HAP-1 (cell line): ENCODE measurements around the gene CTBP2.

Experiments
- DNase-seq, 2 experiments: peaks; one replicate each; pipeline ENCODE4 v3.0.0-alpha.2; 2016 to 2020; ENCODE audit warnings: low spot score in 2 of 2
- H3K27me3 ChIP-seq: fragments of 250-450 bp; sonication (Bioruptor Pico); 2 replicates; pipeline ENCODE4 v1.5.1; 2020; ENCODE audit warnings: low read depth, mild to moderate bottlenecking, moderate library complexity
- H3K36me3 ChIP-seq: fragments of 250-450 bp; sonication (Bioruptor Pico); replicated peaks from 2 replicates; pipeline ENCODE4 v1.5.1; 2020; ENCODE audit warnings: mild to moderate bottlenecking
- H3K4me1 ChIP-seq: fragments of 250-450 bp; sonication (Bioruptor Pico); 2 replicates; pipeline ENCODE4 v1.5.1; 2020; ENCODE audit warnings: mild to moderate bottlenecking
- H3K4me3 ChIP-seq: fragments of 250-450 bp; sonication (Bioruptor Pico); 2 replicates; pipeline ENCODE4 v1.5.1; 2020; ENCODE audit warnings: mild to moderate bottlenecking, moderate library complexity
- H3K9me3 ChIP-seq: fragments of 250-450 bp; sonication (Bioruptor Pico); 2 replicates; pipeline ENCODE4 v1.5.1; 2020; ENCODE audit warnings: mild to moderate bottlenecking, moderate library complexity
- in situ Hi-C: fragments of 300-500 bp; cut with MboI; formaldehyde crosslinking; loops from 3 replicates; pipeline ENCODE4 v1.14.3; 2020; ENCODE audit warnings: low sequenced_read_pairs, inconsistent platforms, mixed read lengths

CTBP2 gene

DNA sequence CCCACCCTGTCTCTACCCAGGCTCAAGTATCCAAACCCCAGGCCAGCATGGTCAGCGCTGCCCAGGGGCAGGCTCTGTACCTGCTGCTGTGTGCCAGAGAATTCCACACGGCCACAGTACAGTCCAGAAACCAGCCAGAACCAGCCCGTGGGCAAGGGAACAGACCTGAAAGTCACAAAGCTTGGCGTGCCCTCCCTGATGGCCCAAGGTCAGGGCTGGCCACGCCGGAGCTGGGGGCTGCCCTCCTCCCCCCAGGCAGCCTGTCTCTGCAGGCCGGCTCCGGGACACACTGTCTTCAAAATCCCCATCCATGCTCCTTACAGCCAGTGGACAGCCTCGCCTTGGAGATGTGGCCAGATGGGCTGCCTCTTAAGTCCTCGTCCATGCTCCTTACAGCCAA, 78.4 kb downstream of the CTBP2 start:
- DNase-seq: no peak
- in situ Hi-C loops: no loop called here
- Histone ChIP-seq H3K36me3 (no peaks in the 10 kb centered on the region), H3K4me1 (no peaks in the 10 kb centered on the region), H3K27me3 (no peaks in the 10 kb centered on the region), H3K9me3 (no peaks in the 10 kb centered on the region), H3K4me3 (no peak overlapping the region)

DNA sequence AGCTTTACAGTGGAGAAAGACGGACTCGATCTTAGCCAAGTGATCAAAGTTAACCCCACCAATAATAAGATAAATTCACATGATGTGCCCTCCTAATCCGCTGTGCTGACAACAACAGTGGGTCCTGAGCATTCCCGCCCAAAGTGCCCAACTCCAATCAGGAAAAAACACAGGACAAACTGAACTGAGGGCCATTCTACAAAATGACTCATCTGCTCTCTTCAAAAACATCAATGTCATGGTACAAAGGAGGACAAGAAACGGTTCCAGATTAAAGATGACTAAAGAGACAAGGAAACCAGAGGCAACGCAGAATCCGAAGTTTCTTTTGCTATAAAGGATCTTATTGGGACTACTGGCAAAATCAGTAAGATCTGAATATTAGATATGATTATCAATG, 79.4 kb downstream of the CTBP2 start:
- DNase-seq: no peak
- Histone ChIP-seq H3K9me3 (no peaks in the 10 kb centered on the region), H3K4me3 (no peak overlapping the region), H3K4me1 (no peaks in the 10 kb centered on the region), H3K27me3 (no peaks in the 10 kb centered on the region), H3K36me3 (no peaks in the 10 kb centered on the region)
- in situ Hi-C loops: no loop called here

DNA sequence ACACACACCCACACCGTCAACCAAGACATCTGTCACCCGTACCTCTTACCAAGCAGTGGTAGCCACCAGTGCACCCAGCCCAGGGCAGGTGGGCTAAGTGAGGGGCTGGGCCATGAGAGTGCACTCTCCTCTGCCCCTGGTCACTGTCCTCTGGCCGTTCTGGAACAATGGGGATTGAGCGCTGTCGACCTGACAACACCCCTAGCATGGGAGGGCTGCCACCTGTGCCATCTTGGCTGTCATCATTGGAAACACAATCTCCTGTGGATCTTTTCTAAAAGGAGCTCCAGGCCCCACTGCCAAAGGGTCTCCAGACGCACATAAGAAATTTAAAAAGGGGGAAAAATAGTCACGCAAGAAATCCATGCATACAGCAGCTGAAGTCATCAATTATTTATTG, 80.1 kb downstream of the CTBP2 start:
- H3K27me3 ChIP-seq: no peaks in the 10 kb centered on the region
- in situ Hi-C loops: no loop called here
- H3K9me3 ChIP-seq: no peaks in the 10 kb centered on the region
- DNase-seq: no peak
- no peaks in the 10 kb centered on the region for H3K36me3 ChIP-seq
- no peaks in the 10 kb centered on the region for H3K4me1 ChIP-seq
- no peak overlapping the region for H3K4me3 ChIP-seq

DNA sequence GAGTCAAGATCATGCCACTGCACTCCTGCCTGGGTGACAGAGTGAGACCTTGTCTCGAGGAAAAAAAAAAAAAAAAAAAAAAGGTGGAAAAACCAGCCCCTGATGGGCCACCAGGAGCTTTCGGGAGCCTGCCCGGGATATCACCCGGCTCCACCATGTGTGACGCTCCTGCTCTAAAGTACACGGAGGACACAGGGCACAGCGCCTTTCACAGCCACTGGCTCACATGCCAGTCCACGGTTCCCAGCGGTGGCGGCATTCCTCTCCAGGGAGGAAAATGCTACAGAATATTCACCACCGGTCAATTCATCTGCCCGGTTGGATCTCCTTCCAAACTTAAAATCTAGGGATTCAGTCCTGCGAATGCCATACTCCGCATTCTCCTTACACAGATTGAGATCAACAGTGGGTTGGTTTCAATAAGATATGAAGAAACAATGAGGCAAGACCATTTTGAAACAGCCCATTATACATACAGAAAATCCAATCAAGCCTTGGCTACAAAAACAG, 81.2 kb downstream of the CTBP2 start:
- in situ Hi-C loops: no loop called here
- Histone ChIP-seq H3K4me1 (no peaks in the 10 kb centered on the region), H3K36me3 (peaks cover 4% of the 10 kb centered on the region; the same call in 1 of the 2 replicates)

DNA sequence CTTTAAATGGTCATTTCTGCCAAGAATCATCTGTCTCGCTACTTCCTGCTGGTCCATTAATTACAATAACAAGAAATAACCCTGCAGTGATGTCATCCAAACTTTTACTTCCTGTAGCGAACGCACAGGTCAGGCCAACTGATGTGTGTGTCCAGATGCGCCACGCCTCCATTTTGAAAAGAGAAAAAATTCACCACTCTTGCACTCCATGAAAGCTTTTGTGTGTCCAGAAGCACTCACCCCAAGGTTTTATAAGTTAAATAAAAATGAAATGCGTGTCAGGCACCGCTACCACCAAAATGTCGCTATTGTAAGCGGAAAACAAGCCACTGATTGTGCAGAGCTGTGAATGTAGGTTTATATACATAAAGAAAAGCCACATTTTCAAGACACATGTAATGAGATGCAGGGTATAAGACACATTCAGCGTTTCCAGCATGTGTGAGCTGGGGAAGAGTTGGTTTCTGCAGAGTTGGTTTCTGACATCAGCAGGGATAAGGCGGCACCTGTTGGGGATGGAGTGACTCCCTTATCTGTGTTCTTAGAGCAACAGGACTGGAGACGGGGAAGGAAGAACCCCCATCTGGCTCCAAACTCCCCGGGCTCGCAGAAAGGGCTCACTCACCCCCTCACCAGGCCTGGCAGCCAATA, 83.3 kb downstream of the CTBP2 start:
- Histone ChIP-seq H3K27me3 (no peaks in the 10 kb centered on the region), H3K4me3 (no peak overlapping the region), H3K4me1 (no peaks in the 10 kb centered on the region), H3K36me3 (peaks cover 4% of the 10 kb centered on the region; the same call in 1 of the 2 replicates), H3K9me3 (no peaks in the 10 kb centered on the region)
- no peak for DNase-seq
- in situ Hi-C loops: no loop called here

More for the DNA sequence above, 81.2 kb downstream of the CTBP2 start:
- H3K4me3 ChIP-seq: no peak overlapping the region
- DNase-seq: no peak
- no peaks in the 10 kb centered on the region for H3K9me3 ChIP-seq
- H3K27me3 ChIP-seq: no peaks in the 10 kb centered on the region

DNA sequence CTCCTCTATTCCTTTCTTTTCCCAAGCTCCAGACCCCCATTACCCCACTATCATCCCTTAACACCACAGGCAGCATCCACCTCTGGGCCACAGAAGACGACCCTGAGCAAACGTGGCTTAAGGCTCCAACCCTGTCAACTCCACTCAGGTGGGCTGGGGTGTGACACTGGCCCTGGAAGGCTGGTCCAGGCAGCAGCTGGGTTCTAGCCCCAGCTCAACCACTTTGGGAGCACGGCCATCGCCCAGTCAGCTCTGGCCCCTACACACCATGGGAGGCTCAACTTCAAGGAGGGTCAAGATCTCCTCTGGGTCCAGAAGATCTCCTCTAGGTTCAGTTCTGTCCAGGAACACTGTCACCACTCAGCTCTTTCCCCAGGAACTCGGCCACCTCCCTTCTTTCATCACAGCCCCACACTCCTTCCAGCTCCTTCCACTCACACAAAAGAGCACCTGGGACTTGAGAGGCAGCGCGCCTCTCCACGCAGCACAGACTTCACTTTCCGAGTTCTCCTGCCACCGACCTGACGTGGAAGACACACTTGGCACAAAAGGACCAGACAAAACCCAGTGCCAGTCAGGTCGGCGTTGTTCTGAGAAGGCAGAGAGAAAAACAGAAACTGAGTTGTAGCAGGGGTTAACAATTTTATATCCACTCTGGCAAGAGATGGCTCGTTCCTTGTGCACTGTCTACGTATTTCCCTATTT, 84.1 kb downstream of the CTBP2 start:
- H3K4me1 ChIP-seq: no peaks in the 10 kb centered on the region
- no peak overlapping the region for H3K4me3 ChIP-seq
- H3K9me3 ChIP-seq: no peaks in the 10 kb centered on the region
- no peaks in the 10 kb centered on the region for H3K27me3 ChIP-seq
- in situ Hi-C loops: no loop called here
- peaks cover 4% of the 10 kb centered on the region; the same call in 1 of the 2 replicates for H3K36me3 ChIP-seq
- no peak for DNase-seq

DNA sequence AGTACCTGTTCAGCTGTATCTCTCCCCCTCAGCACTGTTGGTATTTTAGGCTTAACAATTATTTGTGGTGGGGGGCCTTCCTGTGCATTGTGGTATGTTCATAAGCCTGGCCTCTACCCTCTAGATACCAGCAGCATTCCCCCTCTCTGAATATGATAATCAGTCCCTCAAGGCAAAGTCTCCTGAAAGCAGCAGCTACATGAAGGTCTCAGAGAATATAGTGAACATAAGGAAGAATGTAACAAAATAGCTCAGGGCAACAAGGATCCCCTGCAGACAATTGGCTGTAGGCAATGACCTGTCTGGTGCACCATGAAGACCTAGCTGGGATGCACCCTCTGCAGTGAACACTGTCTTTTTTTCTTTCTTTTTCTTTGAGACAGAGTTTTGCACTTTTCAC, 86.4 kb downstream of the CTBP2 start:
- in situ Hi-C loops: no loop called here
- Histone ChIP-seq H3K36me3 (peaks cover 4% of the 10 kb centered on the region; the same call in 1 of the 2 replicates), H3K4me1 (no peaks in the 10 kb centered on the region), H3K4me3 (no peak overlapping the region), H3K27me3 (no peaks in the 10 kb centered on the region), H3K9me3 (no peaks in the 10 kb centered on the region)
- DNase-seq: no peak

DNA sequence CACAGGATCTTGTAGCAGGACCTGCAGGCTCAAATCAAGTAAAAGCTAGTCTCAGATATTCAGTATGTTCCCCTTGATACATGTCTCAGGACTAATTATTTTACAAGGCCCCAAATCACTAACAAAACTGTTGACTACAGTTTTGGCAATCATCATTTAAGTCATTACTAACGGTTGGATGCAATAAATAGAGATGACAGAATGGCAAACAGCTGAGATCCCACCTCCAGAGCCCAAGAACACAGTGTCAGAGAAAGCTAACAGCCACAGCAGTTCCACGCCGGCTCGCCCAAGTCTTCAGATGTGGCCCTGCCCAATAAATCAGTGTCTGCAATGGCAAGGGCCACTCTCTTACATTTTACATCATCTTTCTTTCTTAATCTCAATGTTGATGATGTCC, 87.6 kb downstream of the CTBP2 start:
- peaks cover 4% of the 10 kb centered on the region; the same call in 1 of the 2 replicates for H3K36me3 ChIP-seq
- no peaks in the 10 kb centered on the region for H3K9me3 ChIP-seq
- no peaks in the 10 kb centered on the region for H3K27me3 ChIP-seq
- no peak overlapping the region for H3K4me3 ChIP-seq
- in situ Hi-C loops: no loop called here
- no peak for DNase-seq
- H3K4me1 ChIP-seq: no peaks in the 10 kb centered on the region

DNA sequence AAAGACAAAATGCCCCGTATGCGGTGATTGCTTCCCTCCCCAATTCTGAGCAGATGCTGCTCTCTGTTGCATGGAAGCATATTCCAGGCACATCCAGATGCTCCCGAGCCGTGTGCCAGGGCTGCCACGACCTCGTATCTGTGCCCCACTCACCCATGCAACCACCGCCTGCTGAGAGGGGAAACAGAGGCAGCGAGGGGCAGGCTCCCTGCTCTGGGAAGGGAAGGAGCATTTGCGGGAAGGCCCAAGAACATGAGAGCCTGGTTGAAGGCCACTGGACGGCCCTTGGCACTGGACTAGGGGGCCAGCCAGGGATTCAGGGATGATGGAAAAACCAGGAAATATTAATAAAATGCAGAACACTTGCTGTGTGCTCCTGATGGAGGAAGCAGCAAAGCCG, 89.4 kb downstream of the CTBP2 start:
- H3K36me3 ChIP-seq: peaks cover 4% of the 10 kb centered on the region; the same call in 1 of the 2 replicates
- no peaks in the 10 kb centered on the region for H3K27me3 ChIP-seq
- H3K4me1 ChIP-seq: no peaks in the 10 kb centered on the region
- in situ Hi-C loops: no loop called here
- no peak for DNase-seq
- no peak overlapping the region for H3K4me3 ChIP-seq
- no peaks in the 10 kb centered on the region for H3K9me3 ChIP-seq

DNA sequence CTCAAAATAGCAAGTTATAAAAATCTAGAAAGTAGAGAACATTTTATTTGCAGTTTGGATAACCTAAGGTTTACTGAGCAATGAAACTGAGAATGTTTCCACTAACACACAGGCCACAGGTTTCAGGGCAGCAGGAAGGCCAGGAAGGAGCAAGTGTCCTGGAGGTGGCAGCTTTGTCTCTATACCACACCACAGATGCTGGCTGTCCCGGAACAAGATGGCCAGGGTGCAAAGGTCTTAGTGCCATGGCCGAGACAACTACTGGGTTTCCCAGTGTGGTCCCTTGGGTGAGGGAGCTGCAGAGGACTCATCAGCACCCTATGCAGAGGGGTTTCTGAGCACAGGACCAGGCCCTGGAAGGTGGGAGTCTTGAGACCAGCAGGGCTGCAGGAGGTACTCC, 92.0 kb downstream of the CTBP2 start:
- in situ Hi-C loops: no loop called here
- Histone ChIP-seq H3K36me3 (no peaks in the 10 kb centered on the region; the same call in 1 of the 2 replicates), H3K9me3 (no peaks in the 10 kb centered on the region), H3K4me1 (peaks cover 3% of the 10 kb centered on the region; the same call in 1 of the 2 replicates), H3K4me3 (no peak overlapping the region), H3K27me3 (no peaks in the 10 kb centered on the region)
- no peak for DNase-seq

DNA sequence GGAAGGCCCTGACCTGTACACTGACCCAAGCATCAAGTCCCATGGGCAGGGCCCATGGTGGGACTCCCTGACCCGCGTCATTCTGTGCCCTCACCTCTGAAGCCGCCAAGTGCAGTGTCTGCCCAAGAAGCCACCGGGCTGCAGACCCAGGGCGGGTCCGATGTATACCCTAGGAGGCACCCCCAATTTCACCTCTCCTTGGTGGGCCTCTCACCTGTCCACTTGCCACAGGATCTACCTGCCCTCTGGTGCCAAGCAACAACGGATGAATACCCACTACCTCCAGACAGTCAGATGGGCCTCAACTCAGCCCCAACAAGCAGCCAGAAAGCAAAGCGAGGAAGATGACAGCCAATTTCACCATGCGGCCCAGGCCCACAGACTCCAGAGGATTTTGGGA, 92.6 kb downstream of the CTBP2 start:
- no peaks in the 10 kb centered on the region; the same call in 1 of the 2 replicates for H3K36me3 ChIP-seq
- no peaks in the 10 kb centered on the region for H3K27me3 ChIP-seq
- no peak for DNase-seq
- no peaks in the 10 kb centered on the region for H3K9me3 ChIP-seq
- in situ Hi-C loops: no loop called here
- peaks cover 3% of the 10 kb centered on the region; the same call in 1 of the 2 replicates for H3K4me1 ChIP-seq
- H3K4me3 ChIP-seq: no peak overlapping the region

DNA sequence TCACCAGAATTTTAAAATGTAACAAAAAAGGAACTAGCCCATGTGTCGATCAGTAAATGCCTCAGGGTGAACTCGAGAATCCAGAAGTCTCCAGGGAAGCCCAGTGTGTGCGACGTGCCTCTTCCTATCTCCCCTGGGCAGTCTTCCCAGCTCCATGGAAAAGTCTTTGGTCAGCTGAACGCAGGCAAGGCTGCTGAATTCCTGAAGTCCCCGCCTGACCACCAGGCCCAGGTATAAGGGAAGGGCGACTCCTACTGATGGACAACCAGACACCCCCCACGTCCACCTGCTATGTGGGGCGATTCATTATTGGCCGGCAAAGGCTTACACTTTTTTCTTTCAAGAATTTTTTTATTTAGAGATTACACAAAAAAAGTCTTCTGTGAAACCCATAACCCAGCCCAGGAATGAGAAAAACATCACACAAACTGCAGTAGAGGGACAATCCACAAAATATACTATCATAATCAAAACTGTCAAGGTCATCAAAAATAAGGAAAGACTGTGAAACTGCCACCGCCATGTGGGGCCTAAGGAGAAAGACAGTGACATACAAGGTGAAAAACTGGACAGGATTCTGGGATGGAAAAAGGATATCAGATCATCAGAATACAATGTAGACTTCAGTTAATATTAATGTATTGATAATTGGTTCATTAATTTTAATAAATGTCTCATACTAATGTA, 93.5 kb downstream of the CTBP2 start:
- H3K36me3 ChIP-seq: no peaks in the 10 kb centered on the region; the same call in 1 of the 2 replicates
- H3K4me1 ChIP-seq: peaks cover 3% of the 10 kb centered on the region; the same call in 1 of the 2 replicates
- H3K9me3 ChIP-seq: no peaks in the 10 kb centered on the region
- DNase-seq: no peak
- H3K27me3 ChIP-seq: no peaks in the 10 kb centered on the region
- H3K4me3 ChIP-seq: no peak overlapping the region
- in situ Hi-C loops: no loop called here

DNA sequence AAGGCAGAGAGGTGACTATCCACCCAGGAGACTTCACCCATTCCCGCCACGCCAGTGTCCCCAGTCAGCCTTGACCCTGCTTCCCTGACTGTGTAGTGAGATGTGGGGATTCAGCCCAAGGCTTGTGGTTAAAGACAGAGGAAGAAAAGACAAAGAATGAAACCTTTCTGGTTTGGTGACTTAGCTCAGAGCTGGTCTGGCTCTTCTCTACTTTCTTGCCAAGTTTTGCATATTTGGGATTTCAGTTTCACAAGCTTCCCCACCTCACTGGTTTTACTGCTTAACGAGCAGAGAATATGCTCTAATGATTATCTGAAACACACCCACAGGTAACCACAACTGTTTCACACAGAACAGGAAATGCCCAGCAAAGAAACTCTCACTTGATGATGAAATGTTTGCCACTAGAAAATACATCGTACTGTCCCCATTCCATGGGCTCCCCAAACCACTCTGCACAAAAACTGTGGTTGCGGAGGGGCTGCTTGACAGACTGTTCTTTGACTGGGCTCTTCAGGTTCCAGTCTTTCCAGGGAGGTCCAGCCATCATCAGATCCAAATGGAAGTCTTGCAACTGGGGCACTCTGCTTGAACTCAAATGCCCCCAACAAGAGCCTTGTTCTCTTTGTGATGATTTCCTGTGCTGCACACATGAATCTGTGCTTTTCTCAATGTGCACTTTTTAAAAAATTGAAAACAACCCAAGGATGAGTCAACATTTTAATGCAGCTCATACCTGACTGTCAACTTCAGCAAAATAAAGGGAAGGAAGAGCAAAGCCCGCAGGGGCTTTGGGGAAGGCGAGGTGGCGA, 95.5 kb downstream of the CTBP2 start:
- no peak for DNase-seq
- Histone ChIP-seq H3K9me3 (no peaks in the 10 kb centered on the region), H3K4me3 (no peak overlapping the region), H3K4me1 (peaks cover 3% of the 10 kb centered on the region; the same call in 1 of the 2 replicates), H3K27me3 (no peaks in the 10 kb centered on the region), H3K36me3 (peaks cover 2% of the 10 kb centered on the region)
- in situ Hi-C loops: no loop called here
